Esophagus muscularis mucosa (tissue), 3 donors: Measurements from ENCODE around the gene SLC9C1.

Experiments used
- CTCF ChIP-seq, 3 experiments: fragments of 200-600 bp in 2 of 3; fragments of 450-650 bp in 1 of 3; sonication (generic) in 2 of 3; IDR thresholded peaks; one replicate each; pipeline ENCODE4 v1.5.1; 2017 to 2019; ENCODE audit warnings: antibody characterized with exemption in 3 of 3, mild to moderate bottlenecking in 2 of 3, moderate library complexity in 1 of 3
- POLR2A ChIP-seq: fragments of 450-650 bp; IDR thresholded peaks from one replicate; pipeline ENCODE4 v1.6.1; 2017; ENCODE audit warnings: antibody characterized with exemption, moderate library complexity, mild to moderate bottlenecking, low read depth

- TF ChIP-seq POLR2A (no peak), CTCF (IDR thresholded peaks at IDR 0.05) (no peak)
Observed at GRCh38 chr3:112314649-112315048, 20.6 kb upstream of the SLC9C1 start.
